HepG2 (cell line): ENCODE data around the gene POLN. TPM values are rescaled to one million over a fixed set of nuclear protein-coding genes. Genes with fewer than 3 reads are reported as not detected.

Experiments
- HMG20A ChIP-seq: IDR thresholded peaks from 2 replicates; pipeline ENCODE4 v1.6.1; 2016; ENCODE audit warnings: borderline replicate concordance
- IKZF1 ChIP-seq: fragments of 450-650 bp; IDR thresholded peaks from 2 replicates; pipeline ENCODE4 v1.7.1; 2016
- LCORL ChIP-seq, 2 experiments: fragments of 450-650 bp in 1 of 2; sonication (generic) in 1 of 2; formaldehyde crosslinking in 1 of 2; IDR thresholded peaks; 2 replicates each; pipeline versions ENCODE4 v1.5.0 to v1.6.1; 2017 to 2020; ENCODE audit warnings: antibody characterized with exemption in 1 of 2, missing genetic modification reagents in 1 of 2
- MTF2 ChIP-seq: sonication (generic); formaldehyde crosslinking; IDR thresholded peaks from 2 replicates; pipeline ENCODE4 v1.5.0; 2020; ENCODE audit warnings: missing genetic modification reagents, borderline replicate concordance
- NFE2L1 ChIP-seq: sonication (generic); formaldehyde crosslinking; IDR thresholded peaks from 2 replicates; pipeline ENCODE4 v1.4.0; 2020; ENCODE audit warnings: missing genetic modification reagents, mild to moderate bottlenecking, borderline replicate concordance
- PCBP1 ChIP-seq: fragments of 200-400 bp; formaldehyde crosslinking; IDR thresholded peaks from 2 replicates; pipeline ENCODE4 v1.6.1; 2017; ENCODE audit warnings: mild to moderate bottlenecking, low read depth, low read length, borderline replicate concordance
- POGZ ChIP-seq: sonication (generic); formaldehyde crosslinking; IDR thresholded peaks from 2 replicates; pipeline ENCODE4 v1.4.0; 2020; ENCODE audit warnings: mild to moderate bottlenecking, missing genetic modification reagents
- ZC3H13 ChIP-seq: sonication (generic); formaldehyde crosslinking; IDR thresholded peaks from 2 replicates; pipeline ENCODE4 v1.8.1; 2023; ENCODE audit warnings: mild to moderate bottlenecking, missing genetic modification reagents, moderate library complexity
- ZNF850 ChIP-seq: sonication (generic); formaldehyde crosslinking; conservative IDR thresholded peaks from 2 replicates; pipeline ENCODE4 v1.9.0; 2021; ENCODE audit warnings: mild to moderate bottlenecking, missing genetic modification reagents
- polyA plus RNA-seq, 8 experiments: library from polyadenylated mRNA; depleted of rRNA in 3 of 8; stranded (reverse) in 7 of 8; unstranded in 1 of 8; fragments of >200 nt; fragmentation: Illumina TruSeq in 4 of 8; extraction: Trizol in 4 of 8; gene quantifications; 2 replicates each; pipeline versions ENCODE4 v1.2.1 to v1.2.3, GENCODE V29; 2011 to 2016; ENCODE audit warnings: low read depth in 4 of 8, missing spikeins in 1 of 8, mixed read lengths in 1 of 8; ENCODE audit not compliant: insufficient read depth in 1 of 8
- total RNA-seq, 5 experiments: library from RNA; depleted of rRNA; stranded (reverse); fragments of >200 nt; fragmentation: Illumina TruSeq; extraction: Trizol; gene quantifications; 2 replicates each; pipeline ENCODE4 v1.2.3, GENCODE V29; 2016; ENCODE audit warnings: low read depth in 1 of 5
- TF ChIP-seq, protein P1 (sequence below): sonication (generic); formaldehyde crosslinking; IDR thresholded peaks from 2 replicates; pipeline ENCODE4 v1.5.0; 2020; ENCODE audit warnings: mild to moderate bottlenecking, missing genetic modification reagents
- TF ChIP-seq, protein P2 (sequence below): sonication (generic); formaldehyde crosslinking; IDR thresholded peaks from 2 replicates; pipeline ENCODE4 v1.5.1; 2020; ENCODE audit warnings: mild to moderate bottlenecking, moderate library complexity, missing genetic modification reagents
- TF ChIP-seq, protein P3 (sequence below): IDR thresholded peaks from 2 replicates; pipeline ENCODE4 v1.6.1; 2016; ENCODE audit warnings: mild to moderate bottlenecking, missing biosample characterization, missing genetic modification reagents
- TF ChIP-seq, protein P4 (sequence below), 2 experiments: fragments of 450-650 bp in 1 of 2; sonication (generic) in 1 of 2; formaldehyde crosslinking in 1 of 2; IDR thresholded peaks; 2 replicates each; pipeline versions ENCODE4 v1.6.1 to v1.8.0; 2016 to 2022; ENCODE audit warnings: antibody characterized with exemption in 1 of 2, mild to moderate bottlenecking in 1 of 2, missing genetic modification reagents in 1 of 2

The POLN gene
- total and polyA plus RNA-seq, 2 of the 13 experiments (the other 11 are each of a cell fraction or from before 2014, with no cell fraction given): 0.93 to 1.5 TPM

DNA sequence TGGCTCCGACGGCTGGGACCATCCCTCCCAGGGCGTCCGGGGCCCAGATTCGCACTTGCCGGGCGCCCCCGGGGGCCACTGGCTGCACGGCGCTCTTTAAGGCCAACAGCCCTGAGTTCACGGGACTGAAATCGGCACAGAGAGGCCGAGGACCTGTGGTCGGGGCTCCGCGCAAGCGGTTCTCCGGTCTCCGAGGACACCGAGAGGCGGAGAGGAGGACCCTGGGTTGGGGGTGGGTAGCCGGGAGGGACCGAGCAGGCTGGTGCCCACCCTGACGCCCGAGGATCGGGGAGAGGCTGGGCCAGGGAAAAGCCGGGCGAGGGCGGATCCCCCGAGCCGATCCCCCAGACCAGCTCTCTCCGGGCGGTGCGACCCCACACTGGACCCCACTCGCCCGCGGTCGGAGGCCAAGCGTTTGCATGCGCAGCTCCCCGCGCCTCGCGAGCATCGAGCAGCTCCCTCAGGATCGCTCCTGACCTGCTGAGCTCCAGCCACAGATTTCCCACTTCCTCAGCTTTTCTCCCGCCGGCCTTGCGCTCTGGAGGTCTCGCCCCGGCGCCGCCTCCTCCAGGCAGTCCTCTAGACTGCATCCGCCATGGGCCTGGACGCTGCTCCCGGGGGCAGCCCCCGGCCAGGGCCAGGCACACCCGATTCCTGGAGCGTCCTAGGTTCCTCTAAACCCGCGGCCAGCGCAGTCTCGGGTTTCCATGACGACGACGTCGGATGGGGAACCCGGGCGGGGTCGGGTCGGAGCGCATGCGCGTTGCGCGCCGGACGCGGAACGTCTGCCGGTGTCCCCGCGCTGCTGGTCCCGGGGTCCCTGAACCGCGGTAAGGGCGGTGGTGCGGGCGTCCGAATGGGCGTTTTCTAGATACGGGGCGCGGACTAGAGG lies 200.4 kb downstream of the POLN start (continued):
- TF ChIP-seq, protein P1, sequence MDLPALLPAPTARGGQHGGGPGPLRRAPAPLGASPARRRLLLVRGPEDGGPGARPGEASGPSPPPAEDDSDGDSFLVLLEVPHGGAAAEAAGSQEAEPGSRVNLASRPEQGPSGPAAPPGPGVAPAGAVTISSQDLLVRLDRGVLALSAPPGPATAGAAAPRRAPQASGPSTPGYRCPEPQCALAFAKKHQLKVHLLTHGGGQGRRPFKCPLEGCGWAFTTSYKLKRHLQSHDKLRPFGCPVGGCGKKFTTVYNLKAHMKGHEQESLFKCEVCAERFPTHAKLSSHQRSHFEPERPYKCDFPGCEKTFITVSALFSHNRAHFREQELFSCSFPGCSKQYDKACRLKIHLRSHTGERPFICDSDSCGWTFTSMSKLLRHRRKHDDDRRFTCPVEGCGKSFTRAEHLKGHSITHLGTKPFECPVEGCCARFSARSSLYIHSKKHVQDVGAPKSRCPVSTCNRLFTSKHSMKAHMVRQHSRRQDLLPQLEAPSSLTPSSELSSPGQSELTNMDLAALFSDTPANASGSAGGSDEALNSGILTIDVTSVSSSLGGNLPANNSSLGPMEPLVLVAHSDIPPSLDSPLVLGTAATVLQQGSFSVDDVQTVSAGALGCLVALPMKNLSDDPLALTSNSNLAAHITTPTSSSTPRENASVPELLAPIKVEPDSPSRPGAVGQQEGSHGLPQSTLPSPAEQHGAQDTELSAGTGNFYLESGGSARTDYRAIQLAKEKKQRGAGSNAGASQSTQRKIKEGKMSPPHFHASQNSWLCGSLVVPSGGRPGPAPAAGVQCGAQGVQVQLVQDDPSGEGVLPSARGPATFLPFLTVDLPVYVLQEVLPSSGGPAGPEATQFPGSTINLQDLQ (CRISPR knock-in tag): no peak
- TF ChIP-seq MTF2 (CRISPR knock-in tag) (peak; percentile 92), NFE2L1 (CRISPR knock-in tag) (no peak), LCORL (IDR thresholded peaks at IDR 0.05) (no peak), LCORL (CRISPR knock-in tag; IDR thresholded peaks at IDR 0.05) (0 out of 2 replicates have a peak, but pooled peaks have one; percentile 24), POGZ (CRISPR knock-in tag) (peak; percentile 46; the same call in 1 of the 2 replicates), ZNF850 (CRISPR knock-in tag) (no peak), ZC3H13 (CRISPR knock-in tag) (no peak), PCBP1 (no peak), HMG20A (no peak), IKZF1 (no peak)
- TF ChIP-seq, protein P2, sequence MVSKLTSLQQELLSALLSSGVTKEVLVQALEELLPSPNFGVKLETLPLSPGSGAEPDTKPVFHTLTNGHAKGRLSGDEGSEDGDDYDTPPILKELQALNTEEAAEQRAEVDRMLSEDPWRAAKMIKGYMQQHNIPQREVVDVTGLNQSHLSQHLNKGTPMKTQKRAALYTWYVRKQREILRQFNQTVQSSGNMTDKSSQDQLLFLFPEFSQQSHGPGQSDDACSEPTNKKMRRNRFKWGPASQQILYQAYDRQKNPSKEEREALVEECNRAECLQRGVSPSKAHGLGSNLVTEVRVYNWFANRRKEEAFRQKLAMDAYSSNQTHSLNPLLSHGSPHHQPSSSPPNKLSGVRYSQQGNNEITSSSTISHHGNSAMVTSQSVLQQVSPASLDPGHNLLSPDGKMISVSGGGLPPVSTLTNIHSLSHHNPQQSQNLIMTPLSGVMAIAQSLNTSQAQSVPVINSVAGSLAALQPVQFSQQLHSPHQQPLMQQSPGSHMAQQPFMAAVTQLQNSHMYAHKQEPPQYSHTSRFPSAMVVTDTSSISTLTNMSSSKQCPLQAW (CRISPR knock-in tag): peak; percentile 18; the same call in 1 of the 2 replicates
- TF ChIP-seq, protein P3, sequence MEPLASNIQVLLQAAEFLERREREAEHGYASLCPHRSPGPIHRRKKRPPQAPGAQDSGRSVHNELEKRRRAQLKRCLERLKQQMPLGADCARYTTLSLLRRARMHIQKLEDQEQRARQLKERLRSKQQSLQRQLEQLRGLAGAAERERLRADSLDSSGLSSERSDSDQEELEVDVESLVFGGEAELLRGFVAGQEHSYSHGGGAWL (CRISPR knock-in tag): peak; percentile 56; the same call in 1 of the 2 replicates
- TF ChIP-seq, protein P4, sequence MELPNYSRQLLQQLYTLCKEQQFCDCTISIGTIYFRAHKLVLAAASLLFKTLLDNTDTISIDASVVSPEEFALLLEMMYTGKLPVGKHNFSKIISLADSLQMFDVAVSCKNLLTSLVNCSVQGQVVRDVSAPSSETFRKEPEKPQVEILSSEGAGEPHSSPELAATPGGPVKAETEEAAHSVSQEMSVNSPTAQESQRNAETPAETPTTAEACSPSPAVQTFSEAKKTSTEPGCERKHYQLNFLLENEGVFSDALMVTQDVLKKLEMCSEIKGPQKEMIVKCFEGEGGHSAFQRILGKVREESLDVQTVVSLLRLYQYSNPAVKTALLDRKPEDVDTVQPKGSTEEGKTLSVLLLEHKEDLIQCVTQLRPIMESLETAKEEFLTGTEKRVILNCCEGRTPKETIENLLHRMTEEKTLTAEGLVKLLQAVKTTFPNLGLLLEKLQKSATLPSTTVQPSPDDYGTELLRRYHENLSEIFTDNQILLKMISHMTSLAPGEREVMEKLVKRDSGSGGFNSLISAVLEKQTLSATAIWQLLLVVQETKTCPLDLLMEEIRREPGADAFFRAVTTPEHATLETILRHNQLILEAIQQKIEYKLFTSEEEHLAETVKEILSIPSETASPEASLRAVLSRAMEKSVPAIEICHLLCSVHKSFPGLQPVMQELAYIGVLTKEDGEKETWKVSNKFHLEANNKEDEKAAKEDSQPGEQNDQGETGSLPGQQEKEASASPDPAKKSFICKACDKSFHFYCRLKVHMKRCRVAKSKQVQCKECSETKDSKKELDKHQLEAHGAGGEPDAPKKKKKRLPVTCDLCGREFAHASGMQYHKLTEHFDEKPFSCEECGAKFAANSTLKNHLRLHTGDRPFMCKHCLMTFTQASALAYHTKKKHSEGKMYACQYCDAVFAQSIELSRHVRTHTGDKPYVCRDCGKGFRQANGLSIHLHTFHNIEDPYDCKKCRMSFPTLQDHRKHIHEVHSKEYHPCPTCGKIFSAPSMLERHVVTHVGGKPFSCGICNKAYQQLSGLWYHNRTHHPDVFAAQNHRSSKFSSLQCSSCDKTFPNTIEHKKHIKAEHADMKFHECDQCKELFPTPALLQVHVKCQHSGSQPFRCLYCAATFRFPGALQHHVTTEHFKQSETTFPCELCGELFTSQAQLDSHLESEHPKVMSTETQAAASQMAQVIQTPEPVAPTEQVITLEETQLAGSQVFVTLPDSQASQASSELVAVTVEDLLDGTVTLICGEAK (IDR thresholded peaks at IDR 0.05): no peak
- TF ChIP-seq, protein P4 (CRISPR knock-in tag; IDR thresholded peaks at IDR 0.05): no peak
